Large intestine (tissue), 3 donors: ENCODE results near the gene DCLK1. TPM values are rescaled to one million over a fixed set of nuclear protein-coding genes. Genes with fewer than 3 reads are reported as not detected.

Experiments
- DNase-seq, 2 donors: peaks; one replicate each; pipeline versions ENCODE4 v3.0.0 to v3.0.0-alpha.2; 2013
- H3K27ac ChIP-seq: one replicate; pipeline ENCODE4 v1.5.1; 2013; ENCODE audit warnings: low read length
- H3K27me3 ChIP-seq: 2 replicates; pipeline ENCODE4 v1.6.1; 2013; ENCODE audit warnings: low read length; ENCODE audit not compliant: control insufficient read depth, insufficient read depth
- H3K36me3 ChIP-seq: 2 replicates; pipeline ENCODE4 v1.6.1; 2013; ENCODE audit warnings: low read length; ENCODE audit not compliant: control insufficient read depth, insufficient read depth
- H3K4me1 ChIP-seq: one replicate; pipeline ENCODE4 v1.6.1; 2013; ENCODE audit warnings: low read length; ENCODE audit not compliant: control insufficient read depth, insufficient read depth
- H3K4me3 ChIP-seq: one replicate; pipeline ENCODE4 v1.5.1; 2013; ENCODE audit warnings: low read length
- H3K9me3 ChIP-seq: one replicate; pipeline ENCODE4 v1.6.1; 2013; ENCODE audit warnings: mild to moderate bottlenecking, low read depth, low read length, moderate library complexity; ENCODE audit not compliant: control insufficient read depth
- WGBS: methylation state at CpG from one replicate; pipeline ENCODE4 v1.1.5; 2013; ENCODE audit warnings: low lambda C conversion rate; ENCODE audit not compliant: insufficient coverage; 5-methylcytosine and 5-hydroxymethylcytosine counted together
- polyA plus RNA-seq: library from polyadenylated mRNA; unstranded; fragments of 120-200 nt; gene quantifications from one replicate; pipeline ENCODE4 v1.2.1, GENCODE V29; 2013

DCLK1 gene
- polyA plus RNA-seq, 1 donor = 12.2 TPM

DNA sequence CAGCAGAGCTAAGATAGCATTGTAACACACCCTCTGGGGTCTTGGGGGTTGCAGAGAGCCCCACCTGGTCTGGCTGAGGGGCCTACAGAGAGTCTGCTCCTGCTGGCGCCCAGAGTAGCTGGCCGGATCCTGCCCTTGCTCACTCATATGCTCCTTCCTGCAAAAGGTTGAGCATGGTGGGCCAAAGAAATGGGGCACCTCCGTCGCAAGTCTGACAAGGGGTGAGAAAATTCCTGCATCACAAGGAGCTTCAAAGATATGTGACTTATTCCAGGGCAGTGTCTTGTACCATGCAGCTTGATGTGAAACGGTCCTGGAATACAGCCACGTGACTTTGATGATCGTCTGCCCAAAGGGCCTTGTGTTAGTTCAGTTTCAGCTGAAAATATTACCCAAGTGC, 218.3 kb downstream of the DCLK1 start:
- Histone ChIP-seq H3K4me1 (no peaks in the 10 kb centered on the region), H3K27ac (no peak overlapping the region), H3K36me3 (no peaks in the 10 kb centered on the region), H3K27me3 (no peaks in the 10 kb centered on the region), H3K9me3 (no peaks in the 10 kb centered on the region), H3K4me3 (no peak overlapping the region)
- 100% methylated on average over 1 of the region's 7 CpGs for WGBS
- no peak for DNase-seq

DNA sequence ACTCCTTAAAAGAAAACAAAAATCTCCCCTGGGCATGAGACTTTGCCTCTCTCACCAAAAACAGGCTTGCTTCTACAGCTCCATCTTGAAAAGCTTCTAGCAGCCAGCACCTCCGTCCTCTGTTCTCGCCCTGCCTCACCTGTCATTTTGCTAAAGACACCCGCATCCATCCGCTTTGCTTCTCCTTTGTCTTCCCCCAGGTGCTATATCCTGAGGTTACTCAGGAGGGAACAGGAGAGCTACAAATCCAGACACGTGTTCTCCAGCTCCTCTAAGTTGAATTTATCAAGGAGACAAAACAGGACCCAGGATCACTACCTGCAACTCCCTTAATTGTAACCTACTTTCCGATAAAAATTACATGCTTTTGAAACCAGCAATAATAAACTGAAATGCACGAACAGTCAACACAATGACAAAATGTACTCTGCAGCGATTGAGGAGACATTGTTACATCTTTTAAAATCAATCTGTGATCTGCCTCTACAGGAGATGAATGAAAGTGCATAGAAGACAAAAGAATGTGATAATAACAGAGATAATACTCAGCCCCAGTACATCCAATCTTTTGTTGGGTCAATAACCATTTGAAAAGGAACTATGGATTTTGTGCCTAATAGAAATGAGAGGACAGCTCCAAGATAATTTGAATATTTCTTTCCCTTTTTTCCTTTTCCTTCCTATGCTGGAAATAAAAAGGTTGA, 221.2 kb downstream of the DCLK1 start:
- no peak for DNase-seq
- H3K36me3 ChIP-seq = no peaks in the 10 kb centered on the region
- H3K27ac ChIP-seq = no peak overlapping the region
- no peaks in the 10 kb centered on the region for H3K4me1 ChIP-seq
- H3K4me3 ChIP-seq = no peak overlapping the region
- WGBS = 73% methylated on average over 5 of the region's 8 CpGs
- no peaks in the 10 kb centered on the region for H3K9me3 ChIP-seq
- H3K27me3 ChIP-seq = no peaks in the 10 kb centered on the region

DNA sequence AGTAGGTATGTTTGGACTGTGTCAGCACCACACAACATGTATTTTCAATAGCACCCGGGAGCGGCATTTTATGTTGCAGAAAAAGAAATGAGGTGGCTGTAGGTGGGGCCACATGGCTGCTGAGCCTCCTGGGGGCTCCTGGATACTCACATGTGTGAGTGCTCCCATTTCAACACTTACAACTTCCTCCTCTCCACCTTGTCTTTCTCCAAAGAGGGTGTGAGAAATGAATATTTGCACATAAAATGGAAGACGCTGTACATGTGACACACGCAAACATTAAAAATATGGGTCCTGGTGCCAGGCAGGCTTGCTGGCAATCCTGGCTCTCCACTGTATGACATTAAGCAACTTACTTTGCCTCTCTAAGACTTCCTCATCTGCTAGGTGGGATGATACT, 222.1 kb downstream of the DCLK1 start:
- no peaks in the 10 kb centered on the region for H3K4me1 ChIP-seq
- no peaks in the 10 kb centered on the region for H3K36me3 ChIP-seq
- DNase-seq = no peak
- no peak overlapping the region for H3K4me3 ChIP-seq
- no peaks in the 10 kb centered on the region for H3K9me3 ChIP-seq
- no peak overlapping the region for H3K27ac ChIP-seq
- no CpG with 5 or more reads among the region's 4 CpGs for WGBS
- H3K27me3 ChIP-seq = no peaks in the 10 kb centered on the region

GRCh38 chr13:35908226-35908625, 223.0 kb downstream of the DCLK1 start:
- Histone ChIP-seq H3K9me3 (no peaks in the 10 kb centered on the region), H3K4me3 (no peak overlapping the region), H3K27me3 (no peaks in the 10 kb centered on the region), H3K4me1 (no peaks in the 10 kb centered on the region), H3K36me3 (no peaks in the 10 kb centered on the region), H3K27ac (no peak overlapping the region)
- no peak for DNase-seq
- 86% methylated on average over 1 of the region's 1 CpG for WGBS

DNA sequence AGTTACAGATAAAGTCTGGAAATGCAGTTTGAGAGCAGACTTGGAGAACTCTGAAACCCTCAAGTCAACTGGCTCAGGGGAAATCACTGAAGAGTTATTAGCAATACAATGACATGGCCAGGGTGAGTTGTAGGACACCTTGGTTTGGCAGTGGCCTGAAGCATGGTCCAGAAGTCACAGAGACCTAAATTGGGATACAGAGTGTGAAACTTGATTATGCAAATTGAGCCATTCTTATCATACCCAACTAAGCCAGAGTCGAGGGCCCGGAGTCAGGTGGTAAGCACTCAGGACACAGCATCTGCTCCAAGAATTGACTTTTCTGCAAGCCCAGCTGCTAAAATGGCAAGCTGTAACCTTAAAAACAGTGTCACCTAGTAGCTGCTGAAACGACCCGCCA, 224.5 kb downstream of the DCLK1 start:
- no peaks in the 10 kb centered on the region for H3K9me3 ChIP-seq
- DNase-seq = no peak
- H3K4me3 ChIP-seq = no peak overlapping the region
- H3K4me1 ChIP-seq = no peaks in the 10 kb centered on the region
- no peaks in the 10 kb centered on the region for H3K36me3 ChIP-seq
- no peak overlapping the region for H3K27ac ChIP-seq
- H3K27me3 ChIP-seq = no peaks in the 10 kb centered on the region
- no CpG with 5 or more reads among the region's 4 CpGs for WGBS

- no peaks in the 10 kb centered on the region for H3K27me3 ChIP-seq
- no peak for DNase-seq
- H3K4me3 ChIP-seq = no peak overlapping the region
- no peaks in the 10 kb centered on the region for H3K36me3 ChIP-seq
- no peaks in the 10 kb centered on the region for H3K9me3 ChIP-seq
- no peaks in the 10 kb centered on the region for H3K4me1 ChIP-seq
- 57% methylated on average over 1 of the region's 1 CpG for WGBS
- no peak overlapping the region for H3K27ac ChIP-seq
Observed at GRCh38 chr13:35903075-35903474, 228.1 kb downstream of the DCLK1 start.

DNA sequence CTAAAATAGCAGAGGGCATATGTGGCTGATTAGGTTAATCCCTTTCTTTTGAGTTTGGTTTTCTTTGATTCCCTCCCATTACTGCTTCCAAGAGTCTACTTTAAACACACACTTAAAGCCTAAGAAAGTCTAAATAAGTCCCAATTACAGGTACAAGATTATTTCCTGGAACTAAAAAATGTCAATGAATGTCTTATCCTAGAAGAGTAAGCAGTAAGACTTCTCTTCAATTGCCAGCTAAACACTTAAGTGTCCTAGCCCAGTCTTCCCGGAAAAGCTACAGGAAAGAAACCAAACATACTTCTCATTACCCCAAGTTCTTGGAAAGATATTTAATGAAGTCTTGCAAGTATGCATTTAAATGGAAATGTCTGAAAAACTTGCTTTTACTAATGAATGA, 233.1 kb downstream of the DCLK1 start:
- Histone ChIP-seq H3K4me1 (no peaks in the 10 kb centered on the region), H3K27ac (no peak overlapping the region), H3K27me3 (no peaks in the 10 kb centered on the region), H3K4me3 (no peak overlapping the region), H3K36me3 (no peaks in the 10 kb centered on the region), H3K9me3 (no peaks in the 10 kb centered on the region)
- WGBS = no CpG with 5 or more reads among the region's 1 CpG
- no peak for DNase-seq

DNA sequence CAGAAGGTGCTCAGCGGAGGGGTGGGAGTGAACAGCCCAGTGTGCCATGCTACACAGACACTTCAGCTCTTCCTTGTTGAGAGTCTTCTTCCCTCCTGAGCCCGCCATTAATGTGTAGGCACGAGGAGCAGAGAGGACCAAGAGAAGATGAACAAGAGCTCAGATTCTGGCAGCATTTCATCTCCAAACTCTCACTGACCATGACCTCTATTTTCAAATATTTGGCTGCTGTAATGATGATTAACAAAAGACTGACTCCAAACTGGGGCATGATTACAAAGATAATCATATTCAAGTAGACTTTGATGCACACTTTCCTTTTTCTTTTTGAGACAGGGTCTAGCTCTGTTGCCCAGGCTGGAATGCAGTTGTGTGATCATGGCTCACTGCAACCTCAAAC, 236.5 kb downstream of the DCLK1 start:
- Histone ChIP-seq H3K4me1 (no peaks in the 10 kb centered on the region), H3K4me3 (no peak overlapping the region), H3K9me3 (no peaks in the 10 kb centered on the region), H3K36me3 (no peaks in the 10 kb centered on the region), H3K27me3 (no peaks in the 10 kb centered on the region), H3K27ac (no peak overlapping the region)
- WGBS = no CpG with 5 or more reads among the region's 3 CpGs
- DNase-seq = no peak

- Histone ChIP-seq H3K9me3 (no peaks in the 10 kb centered on the region), H3K4me3 (no peak overlapping the region), H3K36me3 (no peaks in the 10 kb centered on the region), H3K27ac (no peak overlapping the region), H3K27me3 (no peaks in the 10 kb centered on the region), H3K4me1 (no peaks in the 10 kb centered on the region)
- 80% methylated on average over 2 of the region's 6 CpGs for WGBS
- DNase-seq = no peak
Observed at GRCh38 chr13:35892837-35893814, 238.1 kb downstream of the DCLK1 start.

DNA sequence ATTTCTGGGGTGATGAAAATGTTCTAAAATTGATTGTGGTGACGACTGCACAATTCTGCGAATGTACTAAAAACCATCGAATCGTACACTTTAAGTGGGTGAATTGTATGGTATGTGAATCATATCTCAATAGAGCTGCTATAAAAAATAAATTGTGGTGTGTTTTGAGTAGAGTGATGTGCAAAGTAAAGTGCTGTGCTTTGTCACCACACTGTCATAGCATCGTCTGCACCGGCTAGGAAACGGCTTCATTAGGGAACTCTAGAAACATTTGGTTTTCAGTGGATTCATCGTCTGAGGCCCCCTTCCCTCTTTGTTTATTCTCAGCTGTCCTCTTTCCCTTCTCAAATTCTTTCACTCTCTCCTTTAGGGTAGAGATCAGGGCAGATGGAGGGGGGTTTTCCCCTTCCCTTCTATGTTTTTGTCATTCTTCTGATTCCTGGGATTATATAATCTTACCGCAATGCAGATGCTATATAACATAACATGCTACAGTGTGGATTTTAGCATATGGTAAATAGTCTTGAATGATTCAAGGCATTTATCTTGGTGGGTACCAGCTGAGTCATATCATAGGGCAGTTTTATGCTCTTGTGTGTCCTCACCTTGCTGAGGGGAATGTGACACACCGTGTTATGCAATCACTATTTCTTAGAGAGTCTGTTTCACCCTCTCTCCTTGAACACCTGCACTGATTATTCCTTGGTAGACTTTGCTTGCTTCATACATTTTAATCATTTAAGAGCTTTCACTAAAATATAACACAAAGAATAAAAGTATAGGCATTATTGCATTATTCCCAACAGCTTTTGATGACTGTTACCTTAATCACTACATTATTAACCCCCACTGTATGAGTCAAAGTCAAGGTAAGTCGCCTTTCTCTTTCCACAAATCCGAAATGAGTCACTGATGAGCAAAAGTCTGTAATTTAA, 239.4 kb downstream of the DCLK1 start:
- DNase-seq = no peak
- 100% methylated on average over 3 of the region's 12 CpGs for WGBS

More for the DNA sequence above, 239.4 kb downstream of the DCLK1 start:
- Histone ChIP-seq H3K27ac (no peak overlapping the region), H3K4me1 (no peaks in the 10 kb centered on the region), H3K27me3 (no peaks in the 10 kb centered on the region), H3K36me3 (no peaks in the 10 kb centered on the region), H3K9me3 (no peaks in the 10 kb centered on the region), H3K4me3 (no peak overlapping the region)
